Smooth muscle cell (in vitro differentiated cells): Measurements from ENCODE around the gene LAMTOR3. TPM values are rescaled to one million over a fixed set of nuclear protein-coding genes. Genes with fewer than 3 reads are reported as not detected.

Experiments used
- DNase-seq: peaks from one replicate; lab custom pipeline; 2025; ENCODE audit not compliant: unreplicated experiment; lab: John Stamatoyannopoulos, UW
- H2AFZ ChIP-seq: fragments of 200-600 bp; sonication (generic); 2 replicates; pipeline ENCODE4 v1.6.0; 2016; ENCODE audit warnings: antibody characterized with exemption, low read depth, mild to moderate bottlenecking
- H3F3A ChIP-seq: fragments of 200-600 bp; sonication (generic); 2 replicates; pipeline ENCODE4 v1.6.0; 2017; ENCODE audit warnings: antibody characterized with exemption, low read depth
- H3K27ac ChIP-seq: fragments of 200-600 bp; sonication (generic); 2 replicates; pipeline ENCODE4 v1.5.1; 2016; ENCODE audit warnings: low read depth, mild to moderate bottlenecking
- H3K27me3 ChIP-seq: fragments of 200-600 bp; sonication (generic); 2 replicates; pipeline ENCODE4 v1.6.1; 2016; ENCODE audit warnings: low read depth, mild to moderate bottlenecking
- H3K36me3 ChIP-seq: fragments of 200-600 bp; sonication (generic); 2 replicates; pipeline ENCODE4 v1.5.1; 2016; ENCODE audit warnings: low read depth
- H3K4me1 ChIP-seq: fragments of 200-600 bp; sonication (generic); 2 replicates; pipeline ENCODE4 v1.5.1; 2016; ENCODE audit warnings: low read depth
- H3K4me2 ChIP-seq: fragments of 200-600 bp; sonication (generic); 2 replicates; pipeline ENCODE4 v1.6.0; 2016; ENCODE audit warnings: mild to moderate bottlenecking
- H3K4me3 ChIP-seq: fragments of 200-600 bp; sonication (generic); 2 replicates; pipeline ENCODE4 v1.5.1; 2016; ENCODE audit warnings: mild to moderate bottlenecking
- H3K79me2 ChIP-seq: fragments of 200-600 bp; sonication (generic); 2 replicates; pipeline ENCODE4 v1.6.0; 2016; ENCODE audit warnings: low read depth, mild to moderate bottlenecking
- H3K9ac ChIP-seq: fragments of 200-600 bp; sonication (generic); 2 replicates; pipeline ENCODE4 v1.6.0; 2016; ENCODE audit warnings: low read depth
- H3K9me3 ChIP-seq: fragments of 200-600 bp; sonication (generic); replicated peaks from 2 replicates; pipeline ENCODE4 v1.5.1; 2016; ENCODE audit warnings: low read depth
- H4K20me1 ChIP-seq: fragments of 200-600 bp; sonication (generic); 2 replicates; pipeline ENCODE4 v1.6.0; 2016; ENCODE audit warnings: low read depth
- WGBS: methylation state at CpG from one replicate; pipeline ENCODE4 v1.1.7; 2016; ENCODE audit warnings: low lambda C conversion rate; 5-methylcytosine and 5-hydroxymethylcytosine counted together
- polyA plus RNA-seq: library from polyadenylated mRNA; unstranded; fragments of >200 nt; fragmentation: Nextera tagmentation; extraction: Ambion mirVana; gene quantifications from 2 replicates; pipeline ENCODE4 v1.2.1, GENCODE V29; 2016
- total RNA-seq: library from RNA; depleted of rRNA; stranded (reverse); fragments of >200 nt; gene quantifications from 2 replicates; pipeline ENCODE4 v1.2.3, GENCODE V29; 2014
- TF ChIP-seq, protein P1 (sequence below): fragments of 200-600 bp; sonication (generic); IDR thresholded peaks from 2 replicates; pipeline ENCODE4 v1.5.1; 2017; ENCODE audit warnings: borderline replicate concordance, mild to moderate bottlenecking, antibody characterized with exemption; ENCODE audit not compliant: insufficient read depth, poor library complexity, severe bottlenecking

The LAMTOR3 gene, protein sequence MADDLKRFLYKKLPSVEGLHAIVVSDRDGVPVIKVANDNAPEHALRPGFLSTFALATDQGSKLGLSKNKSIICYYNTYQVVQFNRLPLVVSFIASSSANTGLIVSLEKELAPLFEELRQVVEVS
- total RNA-seq: 95.2 and 112 TPM in 2 replicates
- polyA plus RNA-seq: 58.3 and 68.9 TPM in 2 replicates

DNA sequence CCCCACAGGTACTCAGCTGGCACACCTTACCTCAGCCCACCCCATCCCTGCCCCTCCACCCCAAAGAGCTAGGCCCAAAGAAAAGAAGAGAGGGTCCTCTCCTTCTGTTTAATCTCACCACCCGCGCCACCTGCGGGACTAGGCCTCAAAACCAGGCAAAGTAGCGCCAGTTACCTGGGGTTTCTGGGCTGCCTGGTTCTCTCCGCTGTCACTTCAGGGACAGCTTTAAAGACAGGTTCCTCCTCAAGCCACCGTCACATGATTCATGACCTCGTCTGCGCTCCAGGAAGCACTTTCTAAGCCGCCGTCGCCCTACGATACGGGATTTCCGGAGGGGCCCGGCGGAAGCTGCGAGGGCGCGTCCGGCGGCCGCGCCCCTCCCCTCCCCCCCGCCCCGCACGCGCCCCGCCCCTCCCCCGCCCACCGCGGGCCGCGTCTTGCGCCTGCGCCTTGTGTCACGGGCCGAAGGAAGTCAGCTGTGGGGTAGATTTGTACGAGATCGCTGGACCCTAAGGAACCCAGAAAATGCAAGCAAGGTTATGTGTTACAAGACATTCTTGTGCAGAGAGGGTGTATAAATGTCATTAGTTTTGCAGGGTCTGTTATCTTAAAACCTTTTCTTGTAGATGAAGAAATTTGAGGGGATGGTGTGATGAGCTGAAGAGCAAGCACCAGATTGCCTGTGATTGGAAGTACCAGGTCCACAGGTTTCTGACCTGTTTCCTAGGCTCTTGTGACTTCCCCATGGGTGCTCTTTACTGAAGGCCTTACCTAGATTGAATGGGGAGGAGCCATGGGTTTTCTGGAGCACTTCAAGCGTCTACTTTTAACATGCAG is at the start of gene LAMTOR3:
TSS of gene LAMTOR3 (minus strand) at position 267 of the 837 bp plus-strand sequence. CDS start 464 bp downstream, outside the sequence.
- H3K9ac ChIP-seq: peak within 1 kb of the TSS; percentile 95
- DNase-seq: peak; percentile 50
- peak within 1 kb of the TSS; percentile 96 for H3K4me2 ChIP-seq
- peak within 1 kb of the TSS; percentile 89 for H3K27ac ChIP-seq
- peaks cover 31% of the 10 kb centered on the region for H3F3A ChIP-seq
- TF ChIP-seq, protein P1, sequence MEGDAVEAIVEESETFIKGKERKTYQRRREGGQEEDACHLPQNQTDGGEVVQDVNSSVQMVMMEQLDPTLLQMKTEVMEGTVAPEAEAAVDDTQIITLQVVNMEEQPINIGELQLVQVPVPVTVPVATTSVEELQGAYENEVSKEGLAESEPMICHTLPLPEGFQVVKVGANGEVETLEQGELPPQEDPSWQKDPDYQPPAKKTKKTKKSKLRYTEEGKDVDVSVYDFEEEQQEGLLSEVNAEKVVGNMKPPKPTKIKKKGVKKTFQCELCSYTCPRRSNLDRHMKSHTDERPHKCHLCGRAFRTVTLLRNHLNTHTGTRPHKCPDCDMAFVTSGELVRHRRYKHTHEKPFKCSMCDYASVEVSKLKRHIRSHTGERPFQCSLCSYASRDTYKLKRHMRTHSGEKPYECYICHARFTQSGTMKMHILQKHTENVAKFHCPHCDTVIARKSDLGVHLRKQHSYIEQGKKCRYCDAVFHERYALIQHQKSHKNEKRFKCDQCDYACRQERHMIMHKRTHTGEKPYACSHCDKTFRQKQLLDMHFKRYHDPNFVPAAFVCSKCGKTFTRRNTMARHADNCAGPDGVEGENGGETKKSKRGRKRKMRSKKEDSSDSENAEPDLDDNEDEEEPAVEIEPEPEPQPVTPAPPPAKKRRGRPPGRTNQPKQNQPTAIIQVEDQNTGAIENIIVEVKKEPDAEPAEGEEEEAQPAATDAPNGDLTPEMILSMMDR: no peak
- H3K79me2 ChIP-seq: peaks cover 47% of the 10 kb centered on the region
- peak within 1 kb of the TSS; percentile 96 for H2AFZ ChIP-seq
- no peaks in the 10 kb centered on the region for H3K36me3 ChIP-seq
- no peaks in the 10 kb centered on the region for H3K9me3 ChIP-seq
- peaks cover 10% of the 10 kb centered on the region for H4K20me1 ChIP-seq
- no peaks in the 10 kb centered on the region for H3K27me3 ChIP-seq
- peaks cover 10% of the 10 kb centered on the region for H3K4me1 ChIP-seq
- WGBS: 2% methylated on average over 39 of the region's 40 CpGs
- peak within 1 kb of the TSS; percentile 97 for H3K4me3 ChIP-seq

DNA sequence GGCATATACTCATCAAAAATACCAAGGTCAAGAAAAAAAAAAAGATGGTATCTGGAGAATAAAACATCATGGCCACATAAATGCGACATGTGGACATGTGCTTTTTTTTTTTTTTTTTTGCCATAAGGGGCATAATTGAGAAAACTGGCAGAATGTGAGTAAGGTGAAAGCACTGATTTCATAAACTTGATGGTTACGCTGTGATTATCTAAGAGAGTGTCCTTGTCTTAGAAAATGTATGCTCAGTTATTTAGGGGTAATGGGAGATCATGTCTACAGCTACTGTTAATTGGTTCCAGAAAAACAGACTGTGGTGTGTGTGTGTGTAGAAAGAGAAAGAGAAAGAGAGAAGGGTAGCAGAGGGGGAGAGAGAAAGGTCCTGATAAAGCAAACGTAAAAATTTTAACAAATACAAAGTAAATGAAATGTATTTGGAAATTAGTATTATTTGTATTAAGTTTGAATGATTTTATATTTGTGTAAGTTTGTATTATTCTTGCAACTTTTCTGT is 44.1 kb upstream of the LAMTOR3 start:
- peaks cover 20% of the 10 kb centered on the region for H4K20me1 ChIP-seq
- no peaks in the 10 kb centered on the region for H3K9me3 ChIP-seq
- no peak overlapping the region for H2AFZ ChIP-seq
- no peak for DNase-seq
- H3K79me2 ChIP-seq: peaks cover 99% of the 10 kb centered on the region
- TF ChIP-seq, protein P1: no peak
- WGBS: 100% methylated on average over 3 of the region's 3 CpGs
- H3K9ac ChIP-seq: no peak overlapping the region
- no peaks in the 10 kb centered on the region for H3F3A ChIP-seq
- no peak overlapping the region for H3K27ac ChIP-seq
- peaks cover 28% of the 10 kb centered on the region for H3K36me3 ChIP-seq
- H3K4me2 ChIP-seq: no peak overlapping the region
- H3K4me1 ChIP-seq: no peaks in the 10 kb centered on the region
- no peaks in the 10 kb centered on the region for H3K27me3 ChIP-seq
- H3K4me3 ChIP-seq: no peak overlapping the region

DNA sequence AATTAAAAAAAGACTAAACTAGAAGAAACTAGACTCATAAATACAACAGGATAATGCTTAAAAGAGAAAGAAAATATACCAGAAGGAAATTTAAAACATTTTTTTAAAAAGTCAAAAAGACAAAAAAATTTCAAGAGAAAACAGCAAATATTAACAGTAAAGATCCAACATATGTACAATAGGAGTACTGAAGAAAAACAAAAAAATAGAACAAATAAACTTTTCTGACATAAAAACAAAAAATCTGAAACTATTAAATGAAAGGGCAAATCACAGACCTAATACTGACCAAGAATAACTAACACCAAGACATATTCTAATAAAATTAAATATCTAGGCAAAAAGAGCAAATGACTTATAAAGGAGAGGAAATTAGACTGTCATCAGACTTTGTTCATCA is 40.7 kb upstream of the LAMTOR3 start:
- DNase-seq: no peak
- TF ChIP-seq, protein P1: no peak

More for the DNA sequence above, 40.7 kb upstream of the LAMTOR3 start:
- no peak overlapping the region for H2AFZ ChIP-seq
- no peak overlapping the region for H3K27ac ChIP-seq
- peaks cover 99% of the 10 kb centered on the region for H3K79me2 ChIP-seq
- no peak overlapping the region for H3K4me2 ChIP-seq
- no peak overlapping the region for H3K4me3 ChIP-seq
- no peaks in the 10 kb centered on the region for H3F3A ChIP-seq
- H3K36me3 ChIP-seq: peaks cover 33% of the 10 kb centered on the region
- H3K9me3 ChIP-seq: no peaks in the 10 kb centered on the region
- no peaks in the 10 kb centered on the region for H3K4me1 ChIP-seq
- H3K27me3 ChIP-seq: no peaks in the 10 kb centered on the region
- H4K20me1 ChIP-seq: peaks cover 16% of the 10 kb centered on the region
- no peak overlapping the region for H3K9ac ChIP-seq
